Mesendoderm (in vitro differentiated cells): ENCODE results near the gene NTRK2.

ENCODE experiments used
- DNase-seq: peaks from one replicate; pipeline ENCODE4 v3.0.0; 2013
- H2AK5ac ChIP-seq: 2 replicates; pipeline ENCODE4 v1.6.1; 2013; ENCODE audit warnings: low read length, inconsistent platforms
- H2BK120ac ChIP-seq: 2 replicates; pipeline ENCODE4 v1.6.1; 2013; ENCODE audit warnings: low read depth, mild to moderate bottlenecking, low read length, moderate library complexity, mixed read lengths
- H2BK15ac ChIP-seq: replicated peaks from 2 replicates; pipeline ENCODE4 v1.6.1; 2013; ENCODE audit warnings: low read depth, mild to moderate bottlenecking, moderate library complexity
- H2BK5ac ChIP-seq: 2 replicates; pipeline ENCODE4 v1.6.1; 2013; ENCODE audit warnings: low read length, inconsistent platforms
- H3K18ac ChIP-seq: 2 replicates; pipeline ENCODE4 v1.6.1; 2013; ENCODE audit warnings: mild to moderate bottlenecking, low read length, mixed read lengths
- H3K23ac ChIP-seq: one replicate; pipeline ENCODE4 v1.6.1; 2013; ENCODE audit warnings: low read length
- H3K27ac ChIP-seq: 2 replicates; pipeline ENCODE4 v1.5.1; 2013; ENCODE audit warnings: low read depth, mild to moderate bottlenecking, inconsistent platforms, low read length, moderate library complexity
- H3K27me3 ChIP-seq: 2 replicates; pipeline ENCODE4 v1.6.1; 2013; ENCODE audit warnings: low read length, control low read depth, mild to moderate bottlenecking, inconsistent platforms; ENCODE audit not compliant: insufficient read depth, poor library complexity
- H3K36me3 ChIP-seq: 2 replicates; pipeline ENCODE4 v1.6.1; 2013; ENCODE audit warnings: low read length, inconsistent platforms; ENCODE audit not compliant: control insufficient read depth, insufficient read depth
- H3K4ac ChIP-seq: one replicate; pipeline ENCODE4 v1.6.1; 2013; ENCODE audit warnings: low read depth, mild to moderate bottlenecking, low read length, moderate library complexity
- H3K4me1 ChIP-seq: 2 replicates; pipeline ENCODE4 v1.6.1; 2013; ENCODE audit warnings: low read depth, low read length, inconsistent platforms; ENCODE audit not compliant: control insufficient read depth
- H3K4me2 ChIP-seq: 2 replicates; pipeline ENCODE4 v1.6.1; 2013; ENCODE audit warnings: low read length
- H3K4me3 ChIP-seq: 2 replicates; pipeline ENCODE4 v1.5.1; 2013; ENCODE audit warnings: mild to moderate bottlenecking, low read length
- H3K56ac ChIP-seq: one replicate; pipeline ENCODE4 v1.6.1; 2013; ENCODE audit warnings: low read length
- H3K79me1 ChIP-seq: 2 replicates; pipeline ENCODE4 v1.6.1; 2013; ENCODE audit warnings: low read length, inconsistent platforms
- H3K79me2 ChIP-seq: 2 replicates; pipeline ENCODE4 v1.6.1; 2013; ENCODE audit warnings: mild to moderate bottlenecking, low read length; ENCODE audit not compliant: control insufficient read depth, insufficient read depth
- H3K9ac ChIP-seq: 2 replicates; pipeline ENCODE4 v1.6.1; 2013; ENCODE audit warnings: low read length, inconsistent platforms
- H4K5ac ChIP-seq: one replicate; pipeline ENCODE4 v1.6.1; 2013; ENCODE audit warnings: low read length
- H4K8ac ChIP-seq: one replicate; pipeline ENCODE4 v1.6.1; 2013; ENCODE audit warnings: low read depth, mild to moderate bottlenecking, control low read depth, low read length, moderate library complexity
- WGBS: extraction: QIAGEN DNeasy Blood & Tissue Kit; methylation state at CpG from one replicate; pipeline ENCODE4 v1.1.7; 2013; ENCODE audit warnings: low lambda C conversion rate, missing lambda C conversion rate; ENCODE audit not compliant: insufficient coverage; ENCODE audit errors: extremely low coverage; 5-methylcytosine and 5-hydroxymethylcytosine counted together

Gene NTRK2

DNA sequence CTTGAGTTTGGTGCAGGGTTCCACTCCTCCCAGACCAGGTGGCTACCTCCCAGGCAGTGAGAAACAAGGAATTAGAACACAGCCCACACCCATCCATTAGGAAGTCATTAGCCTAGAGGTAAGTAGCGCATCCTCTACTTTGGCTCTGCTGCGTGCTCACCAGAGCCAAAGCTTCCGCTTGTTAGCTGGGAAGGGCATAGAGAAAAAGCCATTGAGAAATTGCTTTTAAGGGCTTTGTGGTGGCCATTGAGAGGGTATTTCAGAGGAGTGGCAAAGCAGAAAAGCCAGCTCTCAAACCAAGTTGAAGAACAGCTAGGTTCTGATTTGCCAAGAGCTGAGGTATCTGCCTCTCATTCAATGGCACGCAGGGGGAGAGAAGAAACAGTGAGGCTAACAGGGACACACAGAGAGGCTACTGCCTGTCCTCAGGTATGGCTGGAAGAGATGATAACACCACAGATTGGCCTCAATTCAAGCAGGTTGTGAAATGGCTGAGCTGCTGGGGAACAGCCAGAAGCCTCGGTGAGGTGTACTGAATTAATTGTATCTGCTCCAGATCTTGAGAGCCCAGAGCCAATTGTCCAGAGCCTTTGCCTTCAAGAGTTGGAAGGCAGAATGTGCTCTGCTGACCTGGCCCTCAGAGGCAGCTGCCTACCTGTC, 119.4 kb downstream of the NTRK2 start:
- H3K27me3 ChIP-seq, result no peaks in the 10 kb centered on the region
- no peak for DNase-seq
- H3K36me3 ChIP-seq, result no peaks in the 10 kb centered on the region
- no peak overlapping the region for H3K4me3 ChIP-seq
- H3K4me1 ChIP-seq, result no peaks in the 10 kb centered on the region
- H3K27ac ChIP-seq, result no peak overlapping the region
- H3K56ac ChIP-seq, result no peak overlapping the region
- no peak overlapping the region for H4K8ac ChIP-seq
- H4K5ac ChIP-seq, result no peak overlapping the region
- no peaks in the 10 kb centered on the region for H3K79me1 ChIP-seq
- no peaks in the 10 kb centered on the region for H3K79me2 ChIP-seq
- H3K4me2 ChIP-seq, result no peak overlapping the region
- H3K23ac ChIP-seq, result no peak overlapping the region
- no peak overlapping the region for H2BK15ac ChIP-seq
- H3K18ac ChIP-seq, result no peak overlapping the region
- H2AK5ac ChIP-seq, result no peak overlapping the region
- H3K9ac ChIP-seq, result no peak overlapping the region
- H3K4ac ChIP-seq, result no peak overlapping the region
- no peak overlapping the region for H2BK5ac ChIP-seq
- no CpG with 5 or more reads among the region's 5 CpGs for WGBS
- no peak overlapping the region for H2BK120ac ChIP-seq

- Histone ChIP-seq H2BK120ac (no peak overlapping the region), H2BK15ac (no peak overlapping the region), H3K27me3 (no peaks in the 10 kb centered on the region), H3K79me1 (no peaks in the 10 kb centered on the region), H3K4ac (no peak overlapping the region), H3K18ac (no peak overlapping the region), H3K27ac (no peak overlapping the region), H3K56ac (no peak overlapping the region), H4K8ac (no peak overlapping the region), H3K4me1 (no peaks in the 10 kb centered on the region), H3K9ac (no peak overlapping the region), H3K79me2 (no peaks in the 10 kb centered on the region), H3K23ac (no peak overlapping the region), H2BK5ac (no peak overlapping the region), H3K36me3 (no peaks in the 10 kb centered on the region), H3K4me2 (no peak overlapping the region), H2AK5ac (no peak overlapping the region), H3K4me3 (no peak overlapping the region), H4K5ac (no peak overlapping the region)
- no CpG with 5 or more reads among the region's 5 CpGs for WGBS
- no peak for DNase-seq
Measured at GRCh38 chr9:84789463-84789830, 119.9 kb downstream of the NTRK2 start.

GRCh38 chr9:84791643-84792042, 122.1 kb downstream of the NTRK2 start:
- no peak overlapping the region for H3K56ac ChIP-seq
- H2AK5ac ChIP-seq, result no peak overlapping the region
- H4K8ac ChIP-seq, result no peak overlapping the region
- H3K27me3 ChIP-seq, result no peaks in the 10 kb centered on the region
- no peak overlapping the region for H3K23ac ChIP-seq
- DNase-seq, result no peak
- no peak overlapping the region for H3K18ac ChIP-seq
- H3K27ac ChIP-seq, result no peak overlapping the region
- H2BK15ac ChIP-seq, result no peak overlapping the region
- H3K4ac ChIP-seq, result no peak overlapping the region
- H3K4me3 ChIP-seq, result no peak overlapping the region
- H2BK5ac ChIP-seq, result no peak overlapping the region
- no peaks in the 10 kb centered on the region for H3K36me3 ChIP-seq
- no peak overlapping the region for H4K5ac ChIP-seq
- no peaks in the 10 kb centered on the region for H3K79me2 ChIP-seq
- H3K79me1 ChIP-seq, result no peaks in the 10 kb centered on the region
- H3K4me1 ChIP-seq, result no peaks in the 10 kb centered on the region
- no CpG with 5 or more reads among the region's 2 CpGs for WGBS
- H3K4me2 ChIP-seq, result no peak overlapping the region
- H3K9ac ChIP-seq, result no peak overlapping the region
- H2BK120ac ChIP-seq, result no peak overlapping the region

DNA sequence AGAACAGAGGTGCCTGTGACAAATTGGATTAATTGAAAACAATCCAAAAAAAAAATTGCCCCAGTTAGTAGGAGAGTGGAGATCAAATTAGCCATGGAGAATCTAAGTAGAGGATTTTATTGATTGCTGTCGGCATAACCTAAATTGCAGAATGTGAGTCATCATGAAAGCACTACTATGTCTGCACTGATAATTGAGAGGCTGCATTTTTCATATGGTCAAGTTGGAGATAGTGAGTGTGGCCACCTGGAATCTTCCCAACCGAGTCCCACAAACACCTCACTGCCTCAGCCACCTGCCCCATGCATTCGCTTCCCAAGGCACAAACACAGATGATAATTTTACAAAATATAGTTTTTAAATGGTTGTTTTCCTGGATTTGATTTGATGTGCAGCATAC, 123.7 kb downstream of the NTRK2 start:
- no CpG with 5 or more reads among the region's 3 CpGs for WGBS
- DNase-seq, result no peak
- H2BK5ac ChIP-seq, result no peak overlapping the region

GRCh38 chr9:84794981-84795637, 125.6 kb downstream of the NTRK2 start:
- no peaks in the 10 kb centered on the region for H3K79me1 ChIP-seq
- no peak overlapping the region for H3K4me3 ChIP-seq
- no CpG with 5 or more reads among the region's 10 CpGs for WGBS
- H3K27me3 ChIP-seq, result no peaks in the 10 kb centered on the region
- no peak overlapping the region for H2AK5ac ChIP-seq
- no peak overlapping the region for H3K27ac ChIP-seq
- no peak overlapping the region for H2BK5ac ChIP-seq
- H4K5ac ChIP-seq, result no peak overlapping the region
- no peak overlapping the region for H3K9ac ChIP-seq
- no peak overlapping the region for H3K56ac ChIP-seq
- no peak overlapping the region for H3K18ac ChIP-seq
- no peak overlapping the region for H2BK120ac ChIP-seq
- no peaks in the 10 kb centered on the region for H3K79me2 ChIP-seq
- no peak for DNase-seq
- no peaks in the 10 kb centered on the region for H3K4me1 ChIP-seq
- no peak overlapping the region for H3K4me2 ChIP-seq
- no peak overlapping the region for H4K8ac ChIP-seq
- H3K4ac ChIP-seq, result no peak overlapping the region
- no peak overlapping the region for H3K23ac ChIP-seq
- no peak overlapping the region for H2BK15ac ChIP-seq
- no peaks in the 10 kb centered on the region for H3K36me3 ChIP-seq

More for the DNA sequence above, 123.7 kb downstream of the NTRK2 start:
- Histone ChIP-seq H3K23ac (no peak overlapping the region), H3K4me1 (no peaks in the 10 kb centered on the region), H3K9ac (no peak overlapping the region), H3K79me1 (no peaks in the 10 kb centered on the region), H3K4me2 (no peak overlapping the region), H4K5ac (no peak overlapping the region), H2AK5ac (no peak overlapping the region), H3K4ac (no peak overlapping the region), H3K4me3 (no peak overlapping the region), H2BK120ac (no peak overlapping the region), H3K27ac (no peak overlapping the region), H3K56ac (no peak overlapping the region), H3K79me2 (no peaks in the 10 kb centered on the region), H2BK15ac (no peak overlapping the region), H3K36me3 (no peaks in the 10 kb centered on the region), H3K18ac (no peak overlapping the region), H3K27me3 (no peaks in the 10 kb centered on the region), H4K8ac (no peak overlapping the region)

DNA sequence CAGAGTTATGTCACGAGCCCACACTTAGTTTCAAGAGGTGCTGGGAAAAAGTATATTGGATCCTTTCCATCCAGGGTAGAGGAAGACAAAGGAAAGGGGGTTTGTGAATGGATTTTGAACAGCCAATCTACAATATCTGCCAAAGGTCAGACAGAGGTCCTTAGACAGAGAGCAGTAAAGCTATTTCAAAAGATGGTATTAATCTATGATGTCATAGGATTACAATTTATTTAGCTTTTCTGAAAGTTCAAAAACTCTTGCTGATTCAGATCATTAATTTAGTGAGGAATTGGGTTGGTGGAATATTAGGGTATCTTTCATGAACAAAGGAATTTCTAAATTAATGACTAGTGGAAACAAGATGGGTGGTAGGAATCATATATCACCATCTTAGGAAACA, 126.9 kb downstream of the NTRK2 start:
- H3K4me3 ChIP-seq, result no peak overlapping the region
- H3K27ac ChIP-seq, result no peak overlapping the region
- H3K36me3 ChIP-seq, result no peaks in the 10 kb centered on the region
- no peak overlapping the region for H2BK120ac ChIP-seq
- H2BK15ac ChIP-seq, result no peak overlapping the region
- no peaks in the 10 kb centered on the region for H3K79me2 ChIP-seq
- H3K56ac ChIP-seq, result no peak overlapping the region
- H4K5ac ChIP-seq, result no peak overlapping the region
- no peaks in the 10 kb centered on the region for H3K79me1 ChIP-seq
- no peak overlapping the region for H3K23ac ChIP-seq
- no CpG with 5 or more reads among the region's 1 CpG for WGBS
- no peaks in the 10 kb centered on the region for H3K27me3 ChIP-seq
- H3K4me2 ChIP-seq, result no peak overlapping the region
- no peak overlapping the region for H2AK5ac ChIP-seq
- no peak overlapping the region for H4K8ac ChIP-seq
- DNase-seq, result no peak
- no peaks in the 10 kb centered on the region for H3K4me1 ChIP-seq
- H3K9ac ChIP-seq, result no peak overlapping the region
- H2BK5ac ChIP-seq, result no peak overlapping the region
- H3K18ac ChIP-seq, result no peak overlapping the region
- no peak overlapping the region for H3K4ac ChIP-seq
